ENCODE measurements around the gene HPS1.

The HPS1 gene

GRCh38 chr10:98410759-98411158, 36.0 kb downstream of the HPS1 start:
- DNase-seq = no peak

- no peak for DNase-seq
Measured at GRCh38 chr10:98410135-98410743, 36.5 kb downstream of the HPS1 start.

GRCh38 chr10:98408799-98409198, 37.9 kb downstream of the HPS1 start:
- DNase-seq = no peak

- DNase-seq = no peak
Measured at GRCh38 chr10:98407744-98408241, 38.9 kb downstream of the HPS1 start.

- DNase-seq = no peak
Measured at GRCh38 chr10:98407017-98407743, 39.6 kb downstream of the HPS1 start.

- no peak for DNase-seq
Measured at GRCh38 chr10:98405422-98405821, 41.3 kb downstream of the HPS1 start.

- DNase-seq = no peak
Measured at GRCh38 chr10:98404571-98405359, 42.0 kb downstream of the HPS1 start.

- DNase-seq = no peak
Measured at GRCh38 chr10:98403812-98404504, 42.8 kb downstream of the HPS1 start.

GRCh38 chr10:98402931-98403718, 43.6 kb downstream of the HPS1 start:
- DNase-seq = no peak

- DNase-seq = no peak
Measured at GRCh38 chr10:98402478-98402877, 44.3 kb downstream of the HPS1 start.

GRCh38 chr10:98400482-98400881, 46.3 kb downstream of the HPS1 start:
- no peak for DNase-seq

GRCh38 chr10:98399784-98400183, 47.0 kb downstream of the HPS1 start:
- no peak for DNase-seq

- no peak for DNase-seq
Measured at GRCh38 chr10:98397089-98397600, 49.6 kb downstream of the HPS1 start.

- DNase-seq = no peak
Measured at GRCh38 chr10:98396096-98397063, 50.4 kb downstream of the HPS1 start.

- no peak for DNase-seq
Measured at GRCh38 chr10:98394851-98395440, 51.8 kb downstream of the HPS1 start.

GRCh38 chr10:98391578-98391991, 55.1 kb downstream of the HPS1 start:
- DNase-seq = no peak

- no peak for DNase-seq
Measured at GRCh38 chr10:98391065-98391464, 55.7 kb downstream of the HPS1 start.

- no peak for DNase-seq
Measured at GRCh38 chr10:98390406-98390805, 56.3 kb downstream of the HPS1 start.

- no peak for DNase-seq
Measured at GRCh38 chr10:98389398-98389797, 57.3 kb downstream of the HPS1 start.

GRCh38 chr10:98388101-98388655, 58.6 kb downstream of the HPS1 start:
- no peak for DNase-seq
